Nephron progenitor cell (in vitro differentiated cells): ENCODE data around the gene CA10.

Experiments used
- DNase-seq: peaks from one replicate; pipeline ENCODE4 v3.0.0; 2021
- H3K27ac Mint-ChIP-seq: 2 replicates; pipeline ENCODE4 v1.8.0; 2021; ENCODE audit warnings: mild to moderate bottlenecking, moderate library complexity, mixed read lengths
- H3K27me3 Mint-ChIP-seq: 2 replicates; pipeline ENCODE4 v1.8.0; 2021; ENCODE audit warnings: mild to moderate bottlenecking, low read depth, mixed read lengths; ENCODE audit not compliant: poor library complexity
- H3K36me3 Mint-ChIP-seq: 2 replicates; pipeline ENCODE4 v1.8.0; 2021; ENCODE audit warnings: low read depth, mixed read lengths
- H3K4me1 Mint-ChIP-seq: 2 replicates; pipeline ENCODE4 v1.8.0; 2021; ENCODE audit warnings: mixed read lengths
- H3K4me3 Mint-ChIP-seq: 2 replicates; pipeline ENCODE4 v1.8.0; 2021; ENCODE audit warnings: mild to moderate bottlenecking, moderate library complexity, mixed read lengths
- H3K9me3 Mint-ChIP-seq: 2 replicates; pipeline ENCODE4 v1.8.0; 2021; ENCODE audit warnings: mild to moderate bottlenecking, moderate library complexity, mixed read lengths
- TF ChIP-seq, protein P1 (sequence below): fragments of 200-600 bp; sonication (generic); IDR thresholded peaks from 2 replicates; pipeline ENCODE4 v1.5.0; 2021; ENCODE audit warnings: antibody characterized with exemption

CA10 gene

DNA sequence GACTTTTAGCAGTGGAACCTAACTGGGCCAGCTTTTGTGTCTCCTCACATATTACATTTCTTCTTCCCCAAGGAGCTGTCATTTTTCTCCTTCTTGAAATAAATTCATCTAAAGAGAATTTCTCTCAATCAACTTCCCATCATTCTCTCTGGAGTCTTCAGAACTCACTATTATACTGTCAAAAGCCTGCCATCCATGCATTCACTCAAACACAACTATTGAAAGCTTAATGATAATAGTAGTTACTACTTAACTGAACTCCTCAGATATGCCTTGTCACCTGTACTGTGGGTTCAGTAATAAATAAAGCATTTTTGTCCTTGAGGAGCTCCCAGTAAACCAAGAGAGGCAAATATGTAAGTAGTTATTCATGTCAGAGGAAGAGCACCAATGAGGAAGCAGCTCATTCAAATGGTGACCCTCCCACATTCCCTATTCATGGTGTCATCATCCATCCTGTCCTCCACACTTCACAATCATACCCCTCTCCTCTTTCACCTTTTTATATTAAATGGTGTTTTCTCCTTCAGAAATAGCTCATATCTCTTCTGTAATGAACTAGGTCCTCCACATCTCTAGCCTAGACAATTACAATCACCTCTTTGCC, 162.6 kb downstream of the CA10 start:
- Mint-ChIP-seq H3K4me1 (peaks cover 8% of the 10 kb centered on the region), H3K27ac (no peak overlapping the region), H3K4me3 (no peak overlapping the region), H3K9me3 (no peaks in the 10 kb centered on the region), H3K36me3 (no peaks in the 10 kb centered on the region), H3K27me3 (no peaks in the 10 kb centered on the region)
- TF ChIP-seq, protein P1, sequence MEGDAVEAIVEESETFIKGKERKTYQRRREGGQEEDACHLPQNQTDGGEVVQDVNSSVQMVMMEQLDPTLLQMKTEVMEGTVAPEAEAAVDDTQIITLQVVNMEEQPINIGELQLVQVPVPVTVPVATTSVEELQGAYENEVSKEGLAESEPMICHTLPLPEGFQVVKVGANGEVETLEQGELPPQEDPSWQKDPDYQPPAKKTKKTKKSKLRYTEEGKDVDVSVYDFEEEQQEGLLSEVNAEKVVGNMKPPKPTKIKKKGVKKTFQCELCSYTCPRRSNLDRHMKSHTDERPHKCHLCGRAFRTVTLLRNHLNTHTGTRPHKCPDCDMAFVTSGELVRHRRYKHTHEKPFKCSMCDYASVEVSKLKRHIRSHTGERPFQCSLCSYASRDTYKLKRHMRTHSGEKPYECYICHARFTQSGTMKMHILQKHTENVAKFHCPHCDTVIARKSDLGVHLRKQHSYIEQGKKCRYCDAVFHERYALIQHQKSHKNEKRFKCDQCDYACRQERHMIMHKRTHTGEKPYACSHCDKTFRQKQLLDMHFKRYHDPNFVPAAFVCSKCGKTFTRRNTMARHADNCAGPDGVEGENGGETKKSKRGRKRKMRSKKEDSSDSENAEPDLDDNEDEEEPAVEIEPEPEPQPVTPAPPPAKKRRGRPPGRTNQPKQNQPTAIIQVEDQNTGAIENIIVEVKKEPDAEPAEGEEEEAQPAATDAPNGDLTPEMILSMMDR: no peak
- no peak for DNase-seq

DNA sequence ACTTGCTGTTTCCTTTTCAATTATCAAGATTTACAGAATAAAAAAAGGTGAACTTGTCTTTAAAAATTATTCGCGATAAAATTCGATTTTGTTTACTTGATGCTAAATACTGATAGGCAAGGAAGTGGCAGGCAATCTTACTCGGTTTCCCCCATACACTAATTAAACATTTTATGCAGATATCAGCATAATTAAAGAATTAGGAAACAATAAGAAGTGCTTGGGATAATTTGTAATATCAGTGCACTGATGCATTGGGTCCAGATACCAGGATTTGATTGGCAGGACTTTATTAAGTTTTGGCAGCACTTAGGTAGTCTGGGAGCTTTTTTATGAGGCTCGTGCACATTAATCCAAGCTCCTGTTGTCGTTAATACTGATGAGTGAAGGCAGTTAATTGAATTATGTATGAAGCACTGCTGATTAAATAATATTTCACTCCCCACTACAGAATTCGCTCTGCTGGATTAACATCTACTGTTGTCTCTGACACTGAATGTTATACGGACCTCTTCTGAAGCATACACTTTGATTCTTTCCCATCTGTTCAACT, 165.6 kb downstream of the CA10 start:
- Mint-ChIP-seq H3K36me3 (no peaks in the 10 kb centered on the region), H3K4me1 (peaks cover 7% of the 10 kb centered on the region), H3K9me3 (no peaks in the 10 kb centered on the region), H3K4me3 (no peak overlapping the region), H3K27me3 (no peaks in the 10 kb centered on the region), H3K27ac (no peak overlapping the region)
- no peak for DNase-seq
- TF ChIP-seq, protein P1: no peak

DNA sequence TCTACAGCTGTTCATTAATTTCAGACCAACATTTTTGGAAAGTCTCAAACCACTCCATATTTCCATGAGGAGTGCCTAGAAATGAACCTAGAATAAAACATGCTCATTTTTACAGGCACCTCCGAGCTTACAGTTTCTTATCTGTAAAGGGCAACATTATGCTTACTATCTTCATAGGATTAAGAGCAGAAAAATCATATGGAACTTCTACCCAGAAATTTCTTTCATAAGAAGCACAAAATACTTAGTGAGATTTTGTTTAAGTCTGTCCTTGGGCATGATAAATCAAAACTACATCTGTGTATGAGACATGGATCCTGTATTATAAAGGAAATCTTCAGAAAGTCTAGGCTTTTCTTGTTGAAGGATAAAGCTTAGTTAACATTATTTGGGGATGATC, 187.4 kb downstream of the CA10 start:
- no peak for DNase-seq
- TF ChIP-seq, protein P1: no peak
- Mint-ChIP-seq H3K4me3 (no peak overlapping the region), H3K9me3 (peaks cover 7% of the 10 kb centered on the region), H3K27ac (no peak overlapping the region), H3K36me3 (no peaks in the 10 kb centered on the region), H3K4me1 (no peaks in the 10 kb centered on the region), H3K27me3 (no peaks in the 10 kb centered on the region)

DNA sequence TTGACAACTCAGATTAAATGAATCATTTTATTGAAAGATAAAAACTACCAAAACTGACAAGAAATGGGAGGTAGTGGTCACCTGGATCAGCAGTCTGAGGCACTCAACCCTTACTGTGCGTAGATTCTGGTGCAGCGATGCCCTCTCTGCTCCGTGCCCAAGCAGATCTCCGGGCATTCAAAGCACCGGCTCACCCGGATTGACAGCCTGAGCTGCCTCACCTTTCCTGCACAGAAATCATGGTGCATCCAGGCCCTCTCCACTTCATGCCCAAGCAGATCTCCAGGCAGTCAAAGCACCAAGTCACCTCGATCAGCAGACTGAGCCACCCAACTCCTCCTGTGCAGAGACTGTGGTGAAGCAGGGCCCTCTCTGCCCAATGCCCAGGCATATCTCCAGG, 196.8 kb downstream of the CA10 start:
- H3K4me1 Mint-ChIP-seq: peaks cover 7% of the 10 kb centered on the region
- H3K27me3 Mint-ChIP-seq: peaks cover 4% of the 10 kb centered on the region
- H3K9me3 Mint-ChIP-seq: peaks cover 50% of the 10 kb centered on the region
- H3K27ac Mint-ChIP-seq: no peak overlapping the region
- no peak for DNase-seq
- no peak overlapping the region for H3K4me3 Mint-ChIP-seq
- TF ChIP-seq, protein P1: no peak
- H3K36me3 Mint-ChIP-seq: no peaks in the 10 kb centered on the region

DNA sequence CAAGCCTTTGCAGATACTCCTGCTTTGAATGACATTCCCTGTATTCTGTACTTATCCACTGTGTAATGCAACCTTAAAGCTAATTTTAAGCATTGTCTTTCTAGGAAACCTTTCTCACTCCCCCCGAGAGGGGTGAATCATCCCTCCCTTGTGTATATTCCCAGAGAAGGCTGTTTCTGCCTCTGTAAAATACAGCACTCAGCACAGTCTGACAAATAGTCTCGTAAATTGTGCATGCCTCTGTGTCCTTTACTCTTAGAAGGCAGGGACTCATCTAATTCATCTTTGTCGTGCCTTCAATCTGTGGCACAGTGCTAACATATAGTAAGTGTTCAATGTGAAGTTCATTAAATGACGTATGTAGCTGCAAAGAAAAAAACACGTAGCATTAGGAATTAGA, 200.7 kb downstream of the CA10 start:
- Mint-ChIP-seq H3K4me3 (no peak overlapping the region), H3K27me3 (peaks cover 8% of the 10 kb centered on the region), H3K4me1 (peaks cover 7% of the 10 kb centered on the region), H3K27ac (peak overlapping the region; percentile 72), H3K9me3 (peaks cover 20% of the 10 kb centered on the region), H3K36me3 (no peaks in the 10 kb centered on the region)
- TF ChIP-seq, protein P1: no peak
- DNase-seq: no peak

DNA sequence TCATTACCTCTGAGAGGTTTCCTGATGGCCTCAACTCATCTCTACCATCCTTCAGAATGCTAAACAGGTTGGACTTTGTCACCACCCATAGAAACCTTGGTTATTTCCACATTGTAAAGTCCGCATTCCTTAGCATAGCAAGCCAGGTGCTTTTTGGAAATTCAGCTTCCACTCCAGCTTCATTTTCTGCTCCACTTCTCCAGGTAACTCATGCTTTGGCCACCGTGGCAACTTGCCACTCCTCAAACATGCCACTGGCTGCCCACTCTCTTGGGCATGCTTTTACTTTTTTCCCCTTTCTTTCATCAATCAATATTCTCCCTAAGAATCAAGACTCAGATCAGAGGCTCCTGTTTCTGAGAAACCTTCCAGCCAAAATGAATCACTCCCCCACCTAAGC, 203.3 kb downstream of the CA10 start:
- no peak overlapping the region for H3K27ac Mint-ChIP-seq

More for the DNA sequence above, 203.3 kb downstream of the CA10 start:
- H3K4me1 Mint-ChIP-seq: peaks cover 7% of the 10 kb centered on the region
- no peaks in the 10 kb centered on the region for H3K36me3 Mint-ChIP-seq
- TF ChIP-seq, protein P1: no peak
- peaks cover 13% of the 10 kb centered on the region for H3K27me3 Mint-ChIP-seq
- H3K4me3 Mint-ChIP-seq: no peak overlapping the region
- DNase-seq: no peak
- no peaks in the 10 kb centered on the region for H3K9me3 Mint-ChIP-seq
